ENCODE data around the gene ENO3.

The ENO3 gene

DNA sequence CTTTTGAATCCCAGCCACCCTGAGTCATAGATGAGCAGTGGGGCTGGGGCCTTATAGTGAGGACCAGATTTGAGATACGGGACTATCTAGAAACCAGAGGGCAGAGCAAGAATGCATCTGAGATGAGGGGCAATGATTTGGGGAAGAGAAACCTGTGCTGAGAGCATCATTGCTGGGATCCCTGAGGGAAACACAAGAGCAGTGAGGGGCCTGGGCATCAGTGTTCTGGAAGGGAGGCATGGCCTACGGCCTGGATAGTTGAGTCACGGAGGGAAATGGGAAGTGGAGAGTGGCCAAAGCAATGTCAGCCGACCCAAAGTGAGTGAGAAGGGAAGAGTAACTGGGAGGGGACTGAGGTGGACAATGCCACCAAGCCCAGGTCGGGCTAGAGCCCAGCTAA is 31.4 kb downstream of the ENO3 start:
- TF ChIP-seq CTCF (IDR thresholded peaks at IDR 0.05; ENCODE audit: low read depth, low read length, missing control alignments) = no peak
- DNase-seq (ENCODE audit: low read depth) = no peak
- in situ Hi-C loops (cut with HindIII; ENCODE audit: low sequenced_read_pairs) = no loop called here
- H3K4me3 ChIP-seq (ENCODE audit: low read depth, low read length) = no peak overlapping the region

DNA sequence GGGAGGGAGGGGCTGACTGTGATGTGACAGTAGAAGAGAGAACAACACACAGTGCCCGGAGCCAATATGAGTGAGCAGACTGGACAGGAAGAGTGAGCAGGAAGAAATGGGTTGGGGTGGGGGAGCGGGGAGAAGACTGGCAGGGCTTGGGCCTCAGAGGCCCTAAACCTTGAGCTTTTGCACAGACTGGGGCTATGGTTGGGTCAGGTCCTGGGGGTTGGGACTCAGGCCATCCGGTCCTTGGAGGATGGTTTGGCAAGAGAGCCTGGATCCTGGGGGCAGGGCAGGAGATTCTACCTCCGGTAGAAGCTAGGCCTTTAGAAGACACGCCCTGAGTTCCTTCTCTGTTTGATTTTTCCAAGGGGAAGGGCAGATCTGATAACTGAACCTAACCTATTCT is 35.5 kb downstream of the ENO3 start:
- in situ Hi-C loops (cut with HindIII; ENCODE audit: low sequenced_read_pairs) = no loop called here
- no peak for DNase-seq (ENCODE audit: low read depth)
- peak overlapping the region; percentile 86 for H3K4me3 ChIP-seq (ENCODE audit: low read depth, low read length)
- no peak for TF ChIP-seq CTCF (IDR thresholded peaks at IDR 0.05; ENCODE audit: low read depth, low read length, missing control alignments)

GRCh38 chr17:4986951-4987766 is 36.2 kb downstream of the ENO3 start, which contains the start of gene CAMTA2:
Gene CAMTA2 (minus strand): TSS chr17:4987675. CDS start chr17:4986222, 1,453 bp downstream.
- in situ Hi-C loops (cut with HindIII; ENCODE audit: low sequenced_read_pairs) = no loop called here
- no peak for DNase-seq (ENCODE audit: low read depth)
- peak; percentile 54 for TF ChIP-seq CTCF (IDR thresholded peaks at IDR 0.05; ENCODE audit: low read depth, low read length, missing control alignments)
- peak within 1 kb of the TSS; percentile 86 for H3K4me3 ChIP-seq (ENCODE audit: low read depth, low read length)

DNA sequence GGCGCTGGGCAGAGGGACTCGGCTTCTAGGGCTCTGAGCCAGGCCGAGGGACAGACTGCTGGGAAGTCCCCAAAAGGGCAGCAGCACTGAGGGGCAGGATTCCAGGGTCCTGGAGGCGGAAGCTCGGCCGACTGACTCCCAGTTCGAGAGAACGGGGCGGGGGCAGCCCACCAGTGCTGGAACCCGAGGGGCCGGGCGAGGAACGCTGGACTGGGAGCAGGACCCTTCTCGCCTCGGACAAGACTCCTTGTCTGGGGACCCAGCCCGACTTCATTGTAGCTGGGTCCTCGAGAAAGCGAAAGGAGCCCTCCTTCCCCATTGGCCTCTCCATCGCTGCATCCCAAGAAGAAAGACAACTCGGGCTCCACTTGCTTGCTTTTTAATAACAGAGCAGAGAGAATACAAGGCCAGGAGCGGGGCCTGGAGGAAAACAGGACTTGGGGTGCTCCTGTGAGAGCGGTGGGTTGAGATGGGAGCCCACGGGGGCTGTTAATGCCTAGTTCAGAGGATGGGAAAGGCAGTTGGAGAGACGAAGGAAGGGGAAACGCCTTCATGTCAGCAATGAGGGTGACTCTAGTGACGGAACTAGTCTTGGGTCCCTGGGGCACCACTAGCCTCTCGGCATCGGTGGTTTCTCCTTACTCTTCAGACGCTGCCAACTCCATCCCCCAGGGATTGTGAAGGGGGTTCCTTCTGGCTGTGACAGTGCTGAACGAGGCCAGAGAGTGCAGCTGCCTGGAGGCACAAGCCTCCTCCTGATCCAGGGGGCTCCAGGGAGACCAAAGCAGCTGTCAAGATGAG is 37.0 kb downstream of the ENO3 start:
- peak overlapping the region; percentile 86 for H3K4me3 ChIP-seq (ENCODE audit: low read depth, low read length)
- no peak for TF ChIP-seq CTCF (IDR thresholded peaks at IDR 0.05; ENCODE audit: low read depth, low read length, missing control alignments)
- in situ Hi-C loops (cut with HindIII; ENCODE audit: low sequenced_read_pairs) = no loop called here
- DNase-seq (ENCODE audit: low read depth) = no peak

GRCh38 chr17:4994081-4994595 is 43.2 kb downstream of the ENO3 start:
- no peak overlapping the region for H3K4me3 ChIP-seq (ENCODE audit: low read depth, low read length)
- DNase-seq (ENCODE audit: low read depth) = no peak
- in situ Hi-C loops (cut with HindIII; ENCODE audit: low sequenced_read_pairs) = no loop called here
- no peak for TF ChIP-seq CTCF (IDR thresholded peaks at IDR 0.05; ENCODE audit: low read depth, low read length, missing control alignments)

DNA sequence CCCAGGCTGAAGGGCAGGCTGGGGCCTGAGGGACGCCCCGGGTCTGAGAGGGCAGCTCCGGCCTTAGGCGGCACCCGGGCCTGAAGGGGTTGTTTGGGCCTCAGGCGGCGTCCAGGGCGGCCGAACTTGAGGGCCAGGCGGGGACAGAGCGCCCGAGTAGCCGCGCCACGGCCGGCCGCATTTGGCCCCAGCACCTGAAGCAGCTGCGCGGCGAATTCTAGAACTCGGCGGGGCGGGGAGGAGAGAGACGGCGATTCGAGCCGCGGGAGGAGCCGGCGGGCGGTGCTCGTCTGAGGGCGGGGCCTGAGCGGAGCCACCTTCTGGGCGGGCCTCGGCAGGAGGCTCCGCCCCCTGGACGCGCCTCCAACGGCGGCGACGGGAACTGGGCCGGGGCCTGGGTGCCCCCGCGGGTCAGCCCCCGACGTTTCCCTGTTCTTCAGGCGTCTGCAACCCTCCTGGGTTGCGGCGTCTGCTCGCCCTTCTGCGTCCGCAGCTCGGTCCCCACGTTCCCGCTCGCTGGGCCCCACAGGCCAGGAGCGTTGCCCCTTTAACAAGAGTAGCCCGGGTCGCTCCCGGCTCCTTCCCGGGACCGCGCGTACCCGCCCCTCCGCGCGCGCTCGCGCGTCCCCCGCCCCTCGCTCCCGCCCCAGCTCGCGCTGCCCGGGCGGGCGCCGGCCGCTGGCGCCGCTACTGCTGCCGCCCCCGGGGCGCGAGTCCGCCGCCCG is 46.5 kb downstream of the ENO3 start, which contains the start of the genes INCA1 and KIF1C:
INCA1 (minus strand) TSS at position 221 of the 725 bp plus-strand sequence. CDS start 3,085 bp downstream, outside the sequence.
KIF1C (plus strand) TSS at position 649 of the 725 bp plus-strand sequence. CDS start 2,297 bp downstream, outside the sequence.
- H3K4me3 ChIP-seq (ENCODE audit: low read depth, low read length) = peak within 1 kb of the TSS; percentile 87
- DNase-seq (ENCODE audit: low read depth) = peak; percentile 60
- no peak for TF ChIP-seq CTCF (IDR thresholded peaks at IDR 0.05; ENCODE audit: low read depth, low read length, missing control alignments)
- in situ Hi-C loops (cut with HindIII; ENCODE audit: low sequenced_read_pairs) = no loop called here
